Activated CD4-positive, alpha-beta T cell treated with anti-CD3 and anti-CD28 coated beads, Interleukin-2, amount 10 ng/mL, durations not matched to agents 7 days and 5 days (primary cell): ENCODE measurements around the gene ADCY5. TPM values are rescaled to one million over a fixed set of nuclear protein-coding genes. Genes with fewer than 3 reads are reported as not detected.

Source experiments
- CTCF ChIA-PET: fragments of 350-600 bp; sonication (Branson Sonifier 250); formaldehyde crosslinking; loops from one replicate; lab custom pipeline; 2021; ENCODE audit warnings: antibody characterized with exemption; lab: Charles Lee
- POLR2A ChIA-PET: fragments of 350-600 bp; sonication (Branson Sonifier 250); formaldehyde crosslinking; loops from one replicate; lab custom pipeline; 2021; ENCODE audit warnings: antibody characterized with exemption; lab: Charles Lee
- DNase-seq: peaks from one replicate; pipeline ENCODE4 v3.0.0-alpha.2; 2020
- H3K27ac Mint-ChIP-seq: one replicate; pipeline ENCODE4 v1.8.0; 2021; ENCODE audit warnings: mild to moderate bottlenecking, moderate library complexity, mixed read lengths
- H3K27me3 Mint-ChIP-seq: one replicate; pipeline ENCODE4 v1.8.0; 2021; ENCODE audit warnings: mixed read lengths
- H3K36me3 Mint-ChIP-seq: one replicate; pipeline ENCODE4 v1.8.0; 2021; ENCODE audit warnings: low read depth, mixed read lengths
- H3K4me1 Mint-ChIP-seq: one replicate; pipeline ENCODE4 v1.8.0; 2021; ENCODE audit warnings: mixed read lengths
- H3K4me3 Mint-ChIP-seq: one replicate; pipeline ENCODE4 v1.8.0; 2021; ENCODE audit warnings: mild to moderate bottlenecking, moderate library complexity, mixed read lengths
- H3K9me3 Mint-ChIP-seq: one replicate; pipeline ENCODE4 v1.8.0; 2021; ENCODE audit warnings: mixed read lengths
- total RNA-seq, 2 experiments: library from RNA; stranded (reverse); gene quantifications; one replicate each; pipeline ENCODE4 v1.2.3, GENCODE V29; 2021

The ADCY5 gene
- total RNA-seq, 2 experiments from 2014 or later = not detected

GRCh38 chr3:123392871-123393620 lies 55.8 kb downstream of the ADCY5 start:
- Mint-ChIP-seq H3K36me3 (no peaks in the 10 kb centered on the region), H3K4me3 (no peak overlapping the region), H3K27ac (no peak overlapping the region), H3K9me3 (no peaks in the 10 kb centered on the region), H3K4me1 (no peaks in the 10 kb centered on the region), H3K27me3 (peaks cover 4% of the 10 kb centered on the region)
- ChIA-PET POLR2A (no interaction called here), CTCF (no interaction called here)
- no peak for DNase-seq

- no peaks in the 10 kb centered on the region for H3K9me3 Mint-ChIP-seq
- H3K4me3 Mint-ChIP-seq = no peak overlapping the region
- H3K4me1 Mint-ChIP-seq = no peaks in the 10 kb centered on the region
- POLR2A ChIA-PET = no interaction called here
- H3K36me3 Mint-ChIP-seq = no peaks in the 10 kb centered on the region
- CTCF ChIA-PET = no interaction called here
- no peak overlapping the region for H3K27ac Mint-ChIP-seq
- DNase-seq = no peak
- H3K27me3 Mint-ChIP-seq = peaks cover 1% of the 10 kb centered on the region
Observed at GRCh38 chr3:123392368-123392767, 56.5 kb downstream of the ADCY5 start.

- Mint-ChIP-seq H3K36me3 (no peaks in the 10 kb centered on the region), H3K4me1 (no peaks in the 10 kb centered on the region), H3K27ac (no peak overlapping the region), H3K4me3 (no peak overlapping the region), H3K9me3 (no peaks in the 10 kb centered on the region), H3K27me3 (peaks cover 5% of the 10 kb centered on the region)
- ChIA-PET CTCF (no interaction called here), POLR2A (no interaction called here)
- DNase-seq = no peak
Observed at GRCh38 chr3:123390865-123391600, 57.9 kb downstream of the ADCY5 start.

- Mint-ChIP-seq H3K4me1 (no peaks in the 10 kb centered on the region), H3K36me3 (no peaks in the 10 kb centered on the region), H3K9me3 (no peaks in the 10 kb centered on the region), H3K4me3 (no peak overlapping the region), H3K27ac (no peak overlapping the region), H3K27me3 (peaks cover 5% of the 10 kb centered on the region)
- CTCF ChIA-PET = no interaction called here
- POLR2A ChIA-PET = no interaction called here
- no peak for DNase-seq
Observed at GRCh38 chr3:123389628-123389918, 59.3 kb downstream of the ADCY5 start.

GRCh38 chr3:123388811-123389627 lies 59.9 kb downstream of the ADCY5 start:
- ChIA-PET CTCF (no interaction called here), POLR2A (no interaction called here)
- H3K27ac Mint-ChIP-seq = no peak overlapping the region
- no peaks in the 10 kb centered on the region for H3K4me1 Mint-ChIP-seq
- no peak overlapping the region for H3K4me3 Mint-ChIP-seq
- DNase-seq = no peak
- no peaks in the 10 kb centered on the region for H3K36me3 Mint-ChIP-seq
- no peaks in the 10 kb centered on the region for H3K9me3 Mint-ChIP-seq
- H3K27me3 Mint-ChIP-seq = peaks cover 4% of the 10 kb centered on the region

GRCh38 chr3:123388042-123388441 lies 60.8 kb downstream of the ADCY5 start:
- no peaks in the 10 kb centered on the region for H3K4me1 Mint-ChIP-seq
- no peak for DNase-seq
- no peak overlapping the region for H3K4me3 Mint-ChIP-seq
- H3K9me3 Mint-ChIP-seq = no peaks in the 10 kb centered on the region
- H3K27me3 Mint-ChIP-seq = peaks cover 4% of the 10 kb centered on the region
- ChIA-PET POLR2A (no interaction called here), CTCF (interaction anchor here (0.7 kb wide), 1 partner anchor 80 kb away, joined by 3 read pairs; no protein-coding TSS in a partner anchor)
- no peak overlapping the region for H3K27ac Mint-ChIP-seq
- H3K36me3 Mint-ChIP-seq = no peaks in the 10 kb centered on the region

GRCh38 chr3:123387532-123387931 lies 61.4 kb downstream of the ADCY5 start:
- ChIA-PET CTCF (no interaction called here), POLR2A (no interaction called here)
- no peak overlapping the region for H3K27ac Mint-ChIP-seq
- H3K4me1 Mint-ChIP-seq = no peaks in the 10 kb centered on the region
- no peaks in the 10 kb centered on the region for H3K36me3 Mint-ChIP-seq
- no peak overlapping the region for H3K4me3 Mint-ChIP-seq
- H3K9me3 Mint-ChIP-seq = no peaks in the 10 kb centered on the region
- DNase-seq = no peak
- peaks cover 4% of the 10 kb centered on the region for H3K27me3 Mint-ChIP-seq

GRCh38 chr3:123386477-123387040 lies 62.3 kb downstream of the ADCY5 start:
- Mint-ChIP-seq H3K9me3 (no peaks in the 10 kb centered on the region), H3K27me3 (peaks cover 4% of the 10 kb centered on the region), H3K27ac (no peak overlapping the region), H3K4me1 (no peaks in the 10 kb centered on the region), H3K4me3 (no peak overlapping the region), H3K36me3 (no peaks in the 10 kb centered on the region)
- CTCF ChIA-PET = no interaction called here
- POLR2A ChIA-PET = no interaction called here
- DNase-seq = no peak

- Mint-ChIP-seq H3K9me3 (no peaks in the 10 kb centered on the region), H3K4me1 (no peaks in the 10 kb centered on the region), H3K4me3 (no peak overlapping the region), H3K27me3 (peaks cover 4% of the 10 kb centered on the region), H3K27ac (no peak overlapping the region), H3K36me3 (no peaks in the 10 kb centered on the region)
- ChIA-PET POLR2A (no interaction called here), CTCF (interaction anchor here (0.5 to 1.0 kb wide), 2 partner anchors 14 to 1260 kb away, joined by 3 read pairs; no protein-coding TSS in a partner anchor)
- DNase-seq = no peak
Observed at GRCh38 chr3:123385981-123386380, 62.9 kb downstream of the ADCY5 start.

GRCh38 chr3:123385499-123385898 lies 63.4 kb downstream of the ADCY5 start:
- no peak for DNase-seq
- Mint-ChIP-seq H3K4me3 (no peak overlapping the region), H3K27me3 (peaks cover 4% of the 10 kb centered on the region), H3K4me1 (no peaks in the 10 kb centered on the region), H3K36me3 (no peaks in the 10 kb centered on the region), H3K9me3 (no peaks in the 10 kb centered on the region), H3K27ac (no peak overlapping the region)
- POLR2A ChIA-PET = no interaction called here
- CTCF ChIA-PET = interaction anchor here (0.5 to 1.0 kb wide), 2 partner anchors 15 to 1260 kb away, joined by 3 read pairs; no protein-coding TSS in a partner anchor

GRCh38 chr3:123385001-123385401 lies 63.9 kb downstream of the ADCY5 start:
- CTCF ChIA-PET = interaction anchor here (1.0 kb wide), 1 partner anchor 15 kb away, joined by 3 read pairs; no protein-coding TSS in a partner anchor
- POLR2A ChIA-PET = no interaction called here
- no peaks in the 10 kb centered on the region for H3K9me3 Mint-ChIP-seq
- H3K4me1 Mint-ChIP-seq = no peaks in the 10 kb centered on the region
- no peak for DNase-seq
- H3K27me3 Mint-ChIP-seq = peaks cover 4% of the 10 kb centered on the region
- H3K4me3 Mint-ChIP-seq = no peak overlapping the region
- H3K36me3 Mint-ChIP-seq = no peaks in the 10 kb centered on the region
- no peak overlapping the region for H3K27ac Mint-ChIP-seq

- no peaks in the 10 kb centered on the region for H3K36me3 Mint-ChIP-seq
- H3K4me1 Mint-ChIP-seq = no peaks in the 10 kb centered on the region
- POLR2A ChIA-PET = no interaction called here
- H3K4me3 Mint-ChIP-seq = no peak overlapping the region
- DNase-seq = no peak
- no peaks in the 10 kb centered on the region for H3K9me3 Mint-ChIP-seq
- no peak overlapping the region for H3K27ac Mint-ChIP-seq
- CTCF ChIA-PET = no interaction called here
- peaks cover 4% of the 10 kb centered on the region for H3K27me3 Mint-ChIP-seq
Observed at GRCh38 chr3:123384256-123384655, 64.6 kb downstream of the ADCY5 start.
